Heart left ventricle (tissue), 16 donors: Measurements from ENCODE around the gene WDR37. TPM values are rescaled to one million over a fixed set of nuclear protein-coding genes. Genes with fewer than 3 reads are reported as not detected.

Experiments used
- ATAC-seq, 4 donors: fragments of 200-7000 bp; cut with Tn5 transposase; one replicate each; pipeline ENCODE4 v1.9.1; 2020 to 2022; ENCODE audit warnings: moderate library complexity in 4 of 4, mild to moderate bottlenecking in 3 of 4, moderate number of reproducible peaks in 1 of 4
- DNase-seq, 5 donors: peaks; one replicate each; pipeline ENCODE4 v3.0.0-alpha.2; 2020
- H3K27ac ChIP-seq, 12 donors: fragments of 200-600 bp; sonication (generic) in 4 of 12; one replicate each; pipeline versions ENCODE4 v1.5.0 to v1.8.0; 2016 to 2022; ENCODE audit warnings: mild to moderate bottlenecking in 2 of 12
- H3K27me3 ChIP-seq, 9 donors: fragments of 200-600 bp; sonication (generic) in 2 of 9; one replicate each; pipeline versions ENCODE4 v1.5.1 to v1.8.0; 2016 to 2022; ENCODE audit warnings: mild to moderate bottlenecking in 3 of 9
- H3K36me3 ChIP-seq, 9 donors: fragments of 200-600 bp; sonication (generic) in 2 of 9; one replicate each; pipeline versions ENCODE4 v1.5.0 to v1.8.0; 2018 to 2022; ENCODE audit warnings: mild to moderate bottlenecking in 2 of 9
- H3K4me1 ChIP-seq, 12 donors: fragments of 200-600 bp; sonication (generic) in 4 of 12; one replicate each; pipeline versions ENCODE4 v1.5.0 to v1.8.0; 2016 to 2022; ENCODE audit warnings: mild to moderate bottlenecking in 3 of 12
- H3K4me3 ChIP-seq, 12 donors: fragments of 200-600 bp; sonication (generic) in 4 of 12; one replicate each; pipeline versions ENCODE4 v1.5.0 to v1.8.0; 2017 to 2022; ENCODE audit warnings: mild to moderate bottlenecking in 9 of 12, moderate library complexity in 4 of 12
- H3K9me3 ChIP-seq, 12 donors: fragments of 200-600 bp; sonication (generic) in 4 of 12; one replicate each; pipeline versions ENCODE4 v1.5.0 to v1.8.0; 2016 to 2022; ENCODE audit warnings: mild to moderate bottlenecking in 1 of 12
- POLR2A ChIP-seq, 2 donors: fragments of 450-650 bp; IDR thresholded peaks; one replicate each; pipeline ENCODE4 v1.6.1; 2017; ENCODE audit warnings: antibody characterized with exemption in 2 of 2, mild to moderate bottlenecking in 2 of 2, moderate library complexity in 2 of 2
- WGBS, 4 donors: extraction: QIAGEN DNeasy Blood & Tissue Kit in 2 of 4; methylation state at CpG; one replicate each; pipeline versions ENCODE4 v1.1.5 to v1.1.7; 2013 to 2018; 5-methylcytosine and 5-hydroxymethylcytosine counted together
- intact Hi-C, 10 donors: fragments of 100-400 bp; cut with DNase I; formaldehyde crosslinking; loops; one replicate each; pipeline versions ENCODE4 v1.11.1 to v1.14.2; 2022
- polyA plus RNA-seq, 2 donors: library from polyadenylated mRNA; stranded (reverse); fragments of 200-250 nt; gene quantifications; one replicate each; pipeline ENCODE4 v1.2.3, GENCODE V29; 2013
- total RNA-seq, 9 donors: library from RNA; depleted of rRNA in 2 of 9; stranded (reverse); fragments of >200 nt in 2 of 9; fragmentation: NEBNext Ultra II Directional in 3 of 9; extraction: Animal tissue kit (Norgen Biotek cat#: 25700) in 3 of 9; gene quantifications; one replicate each; pipeline versions ENCODE4 v1.1.0 to v1.2.4, GENCODE V29; 2016 to 2023
- TF ChIP-seq, protein P1 (sequence below), 12 donors: fragments of 200-600 bp; sonication (generic) in 4 of 12; IDR thresholded peaks; one replicate each; pipeline versions ENCODE4 v1.5.0 to v1.8.0; 2018 to 2022; ENCODE audit warnings: antibody characterized with exemption in 12 of 12, mild to moderate bottlenecking in 5 of 12
- donor health status: ischemic (EF 13 %, LVEDD 7.1; RV severe dilation, severe dysfunction).
- donor health status: healthy with polysubstance abuse.
- donor health status: DM: no; HTN: yes; CAD: no.
- donor health status: DM: no; HTN: no; CAD: no.
- donor health status: ischemic (EF 25% LVEDD 6.9; RV normal size, moderate dysfunction).
- donor health status: ischemic (EF 25% LVEDD 5.7; RV mildly dilated, moderate dysfunction).
- donor health status: healthy.
- donor health status: DM: yes; HTN: yes; CAD: no.
- donor health status: ischemic (EF 35%, LVEDD 5.7; RV mildly dilated, moderate dysfunction).
- donor health status: nonischemic (EF 11% LVEDD 7.7; RV severe dilation, severe dysfunction).
- donor health status: DM: yes; HTN: yes; CAD: no.
- donor health status: PGD.
- donor health status: ischemic (EF 29% LVEDD 5.4; RV normal size, mild dysfunction).
- donor health status: nonischemic (EF 23%, LVEDD 6.1; RV moderate dilation, normal function).

The WDR37 gene
- total and polyA plus RNA-seq, 11 donors = 8.4 to 43.3 (median 26.3) TPM

DNA sequence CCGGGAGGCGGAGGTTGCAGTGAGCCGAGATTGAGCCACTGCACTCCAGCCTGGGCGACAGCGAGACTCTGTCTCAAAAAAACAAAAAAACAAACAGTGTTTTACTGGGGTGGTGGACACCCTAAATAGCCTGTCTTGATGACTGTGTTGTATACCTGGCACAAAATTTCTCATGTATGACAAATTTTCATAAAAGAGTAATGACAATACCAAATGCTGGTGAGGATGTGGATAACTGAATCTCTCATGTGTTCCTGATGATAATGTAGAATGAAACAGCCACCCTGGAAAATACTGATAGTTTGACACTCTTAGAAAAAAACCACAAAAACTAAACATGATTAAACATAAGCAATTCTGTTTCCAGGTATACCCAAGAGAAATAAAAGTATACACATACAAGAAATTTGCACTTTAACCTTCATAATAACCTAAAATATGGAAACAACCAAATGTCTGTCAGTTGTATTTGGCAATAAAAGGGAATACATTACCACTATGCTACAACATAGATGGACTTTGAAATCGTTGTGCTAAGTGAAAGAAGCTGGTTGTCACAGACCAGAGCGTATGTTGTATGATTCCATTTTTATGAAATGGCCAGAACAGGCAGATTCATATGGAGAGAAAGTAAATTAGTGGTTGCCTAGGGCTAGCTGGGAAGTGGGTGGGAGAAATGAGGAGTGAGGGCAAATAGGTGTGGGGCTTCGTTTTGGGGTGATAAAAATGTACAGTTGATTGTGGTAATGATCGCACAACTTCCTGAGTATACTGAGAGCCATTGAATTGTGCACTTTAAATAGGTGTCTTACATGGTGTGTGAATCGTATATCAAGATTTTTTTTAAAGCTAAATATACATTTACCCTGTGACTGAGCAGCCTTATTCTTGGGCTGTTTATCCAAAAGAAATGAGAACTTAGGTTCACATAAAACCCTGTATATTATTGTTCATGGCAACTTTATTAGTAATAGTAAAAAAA lies 12.5 kb downstream of the WDR37 start:
- WGBS, 4 donors = 85 to 91% (median 91%) methylated on average over 10 of the region's 10 CpGs

DNA sequence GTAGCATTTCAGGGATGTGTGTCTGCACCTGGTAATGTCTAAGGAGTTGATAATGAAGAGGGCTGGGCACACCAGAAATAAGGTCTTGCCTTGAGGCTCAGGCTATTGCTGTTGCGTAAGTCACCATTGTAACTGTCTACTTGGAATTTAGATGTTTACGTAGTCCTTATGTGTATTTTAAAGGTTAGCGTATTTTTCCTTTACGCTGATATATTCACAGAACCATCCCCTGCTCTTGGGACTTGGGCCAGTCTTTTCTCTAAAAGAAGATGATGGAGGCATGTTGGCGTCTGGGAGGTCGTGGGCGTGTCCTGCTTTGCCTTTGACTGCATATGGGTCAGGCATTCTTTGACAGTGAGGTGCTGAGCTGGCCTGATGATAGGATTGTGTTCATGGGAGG lies 14.7 kb downstream of the WDR37 start:
- ATAC-seq (peak in 3 of 4 donors; percentile 38 to 57 (median 47)), DNase-seq (no peak)
- no peaks in the 10 kb centered on the region for H3K27me3 ChIP-seq
- peaks cover 0 to 19% (median 2%) of the 10 kb centered on the region in 12 donors for H3K4me1 ChIP-seq
- 73 to 76% (median 75%) methylated on average over 7 of the region's 7 CpGs for WGBS, 4 donors
- peaks cover 0 to 37% (median 32%) of the 10 kb centered on the region in 9 donors for H3K36me3 ChIP-seq
- intact Hi-C loops = no loop called here
- no peak overlapping the region for H3K4me3 ChIP-seq
- H3K9me3 ChIP-seq = no peaks in the 10 kb centered on the region
- no peak overlapping the region for H3K27ac ChIP-seq
- TF ChIP-seq, protein P1, sequence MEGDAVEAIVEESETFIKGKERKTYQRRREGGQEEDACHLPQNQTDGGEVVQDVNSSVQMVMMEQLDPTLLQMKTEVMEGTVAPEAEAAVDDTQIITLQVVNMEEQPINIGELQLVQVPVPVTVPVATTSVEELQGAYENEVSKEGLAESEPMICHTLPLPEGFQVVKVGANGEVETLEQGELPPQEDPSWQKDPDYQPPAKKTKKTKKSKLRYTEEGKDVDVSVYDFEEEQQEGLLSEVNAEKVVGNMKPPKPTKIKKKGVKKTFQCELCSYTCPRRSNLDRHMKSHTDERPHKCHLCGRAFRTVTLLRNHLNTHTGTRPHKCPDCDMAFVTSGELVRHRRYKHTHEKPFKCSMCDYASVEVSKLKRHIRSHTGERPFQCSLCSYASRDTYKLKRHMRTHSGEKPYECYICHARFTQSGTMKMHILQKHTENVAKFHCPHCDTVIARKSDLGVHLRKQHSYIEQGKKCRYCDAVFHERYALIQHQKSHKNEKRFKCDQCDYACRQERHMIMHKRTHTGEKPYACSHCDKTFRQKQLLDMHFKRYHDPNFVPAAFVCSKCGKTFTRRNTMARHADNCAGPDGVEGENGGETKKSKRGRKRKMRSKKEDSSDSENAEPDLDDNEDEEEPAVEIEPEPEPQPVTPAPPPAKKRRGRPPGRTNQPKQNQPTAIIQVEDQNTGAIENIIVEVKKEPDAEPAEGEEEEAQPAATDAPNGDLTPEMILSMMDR (IDR thresholded peaks at IDR 0.05) = no peak
- no peak for TF ChIP-seq POLR2A (IDR thresholded peaks at IDR 0.05)

More for the DNA sequence above, 12.5 kb downstream of the WDR37 start:
- Histone ChIP-seq H3K9me3 (no peaks in the 10 kb centered on the region), H3K4me3 (no peak overlapping the region), H3K27ac (no peak overlapping the region), H3K36me3 (peaks cover 0 to 27% (median 20%) of the 10 kb centered on the region in 9 donors), H3K4me1 (peaks cover 0 to 17% (median 6%) of the 10 kb centered on the region in 12 donors), H3K27me3 (no peaks in the 10 kb centered on the region)
- no peak for ATAC-seq
- DNase-seq = no peak
- intact Hi-C loops = no loop called here
- no peak for TF ChIP-seq POLR2A (IDR thresholded peaks at IDR 0.05)
- TF ChIP-seq, protein P1 (IDR thresholded peaks at IDR 0.05) = no peak

DNA sequence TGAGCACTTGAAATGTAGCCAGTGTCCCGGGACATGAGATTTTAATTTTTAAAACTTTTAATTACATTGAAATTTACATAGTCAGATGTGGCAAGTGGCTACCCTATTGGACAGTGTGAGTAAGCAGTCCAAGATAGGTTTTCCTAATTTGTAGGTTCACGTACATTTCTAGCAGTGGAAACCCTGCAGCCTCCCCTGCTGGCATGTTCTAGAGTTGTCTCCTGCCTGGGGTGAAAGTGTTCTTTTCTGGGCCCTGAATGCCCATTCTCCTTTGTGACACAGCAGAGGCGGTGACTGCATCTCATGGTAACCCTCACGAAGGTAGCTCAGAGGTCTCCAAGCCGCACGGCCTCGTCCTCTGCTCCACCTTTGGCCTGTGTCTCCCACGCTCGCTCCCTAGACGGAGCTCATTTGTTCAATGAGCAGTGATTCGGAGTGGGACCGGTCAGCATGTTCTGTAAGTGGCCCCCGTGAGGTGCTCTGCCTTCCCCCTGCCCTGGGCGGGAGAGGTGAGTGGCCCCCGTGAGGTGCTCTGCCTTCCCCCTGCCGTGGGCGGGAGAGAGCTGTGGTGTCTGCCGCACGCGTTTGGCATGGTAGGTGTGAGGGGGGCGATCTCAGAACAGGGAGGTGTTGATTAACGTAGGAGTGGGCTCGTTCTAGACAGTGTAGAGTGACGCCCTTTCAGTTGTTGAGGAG lies 18.0 kb downstream of the WDR37 start:
- TF ChIP-seq POLR2A (IDR thresholded peaks at IDR 0.05) = no peak
- TF ChIP-seq, protein P1 (IDR thresholded peaks at IDR 0.05) = no peak
- H3K9me3 ChIP-seq = no peaks in the 10 kb centered on the region
- peaks cover 0 to 70% (median 58%) of the 10 kb centered on the region in 9 donors for H3K36me3 ChIP-seq
- 87 to 89% (median 89%) methylated on average over 24 of the region's 24 CpGs for WGBS, 4 donors
- peak in 3 of 4 donors; percentile 16 to 26 (median 21) for ATAC-seq
- peaks cover 0 to 19% (median 2%) of the 10 kb centered on the region in 12 donors for H3K4me1 ChIP-seq
- no peak overlapping the region for H3K27ac ChIP-seq
- H3K27me3 ChIP-seq = no peaks in the 10 kb centered on the region
- DNase-seq = no peak
- intact Hi-C loops = no loop called here
- no peak overlapping the region for H3K4me3 ChIP-seq
